ENCODE measurements around the gene KMT5C.
"Not testable (repeated sequence)": the region's sequence is repeated elsewhere in the genome, so short reads cannot be mapped to it uniquely, and the experiment has no call there.

The KMT5C gene

GRCh38 chr19:55316646-55317045 is 23.0 kb upstream of the KMT5C start:
- no peak for DNase-seq (ENCODE audit: low spot score)

- peak; percentile 27 for DNase-seq (ENCODE audit: low spot score)
Observed at GRCh38 chr19:55319785-55320184, 19.9 kb upstream of the KMT5C start.

GRCh38 chr19:55320844-55321419 is 18.7 kb upstream of the KMT5C start:
- DNase-seq (ENCODE audit: low spot score) = no peak

- DNase-seq (ENCODE audit: low spot score) = no peak
Observed at GRCh38 chr19:55321466-55322137, 18.1 kb upstream of the KMT5C start.

GRCh38 chr19:55322204-55322885 is 17.3 kb upstream of the KMT5C start:
- no peak for DNase-seq (ENCODE audit: low spot score)

- no peak for DNase-seq (ENCODE audit: low spot score)
Observed at GRCh38 chr19:55324662-55325061, 15.0 kb upstream of the KMT5C start.

GRCh38 chr19:55325172-55325571 is 14.5 kb upstream of the KMT5C start, which contains the start of gene TMEM150B:
TMEM150B (minus strand) TSS chr19:55325341; CDS start chr19:55321036, 4,305 bp downstream.
- no peak for DNase-seq (ENCODE audit: low spot score)

- DNase-seq (ENCODE audit: low spot score) = not testable (repeated sequence)
Observed at GRCh38 chr19:55328774-55329318, 10.8 kb upstream of the KMT5C start.

- DNase-seq (ENCODE audit: low spot score) = not testable (repeated sequence)
Observed at GRCh38 chr19:55329791-55330190, 9.9 kb upstream of the KMT5C start.

GRCh38 chr19:55333870-55334269 is 5.8 kb upstream of the KMT5C start:
- no peak for DNase-seq (ENCODE audit: low spot score)

GRCh38 chr19:55336101-55336500 is 3.6 kb upstream of the KMT5C start:
- DNase-seq (ENCODE audit: low spot score) = no peak

- no peak for DNase-seq (ENCODE audit: low spot score)
Observed at GRCh38 chr19:55339889-55340783, 460 bp downstream of the KMT5C start.

GRCh38 chr19:55340784-55341147 is 1.1 kb downstream of the KMT5C start:
- DNase-seq (ENCODE audit: low spot score) = no peak

GRCh38 chr19:55341171-55341588 is 1.5 kb downstream of the KMT5C start:
- DNase-seq (ENCODE audit: low spot score) = peak; percentile 69

- no peak for DNase-seq (ENCODE audit: low spot score)
Observed at GRCh38 chr19:55341595-55342531, 2.2 kb downstream of the KMT5C start.

GRCh38 chr19:55344444-55344843 is 4.8 kb downstream of the KMT5C start:
- peak; percentile 48 for DNase-seq (ENCODE audit: low spot score)

GRCh38 chr19:55345101-55345817 is 5.6 kb downstream of the KMT5C start:
- no peak for DNase-seq (ENCODE audit: low spot score)

GRCh38 chr19:55345818-55346724 is 6.4 kb downstream of the KMT5C start:
- no peak for DNase-seq (ENCODE audit: low spot score)
